ENCODE results near the gene SUGCT. TPM values are rescaled to one million over a fixed set of nuclear protein-coding genes. Genes with fewer than 3 reads are reported as not detected.
"Not testable (repeated sequence)": the region's sequence is repeated elsewhere in the genome, so short reads cannot be mapped to it uniquely, and the experiment has no call there.

SUGCT gene
- total RNA-seq, 1 experiment from 2014 or later = 1.5 TPM

DNA sequence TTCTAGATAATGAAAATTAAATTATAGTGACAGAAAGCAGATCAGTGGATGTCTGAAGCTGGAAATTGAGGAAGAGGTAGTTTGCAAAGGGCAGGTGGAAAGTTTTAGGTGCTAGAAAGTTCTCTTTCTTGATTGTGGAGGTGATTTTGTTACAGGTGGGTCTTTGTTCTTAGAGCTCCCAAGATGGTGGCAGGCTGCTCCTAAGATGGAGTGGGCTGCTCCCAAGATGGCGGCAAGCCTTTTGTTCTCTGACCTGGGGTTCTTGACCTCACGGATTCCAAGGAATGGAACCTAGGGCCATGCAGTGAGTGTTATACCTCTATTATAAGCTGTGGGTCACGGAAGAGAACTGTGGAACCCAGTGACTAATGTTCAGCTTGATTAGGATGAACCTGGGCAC lies 32.5 kb downstream of the SUGCT start:
- no peaks in the 10 kb centered on the region for H3K36me3 ChIP-seq (ENCODE audit: insufficient read depth, low read length, poor library complexity, severe bottlenecking)
- H3K4me1 ChIP-seq (ENCODE audit: insufficient read depth, low read length, poor library complexity, severe bottlenecking) = no peaks in the 10 kb centered on the region
- no TSS peak for BruUV-seq (replicated peaks)
- H3K27me3 ChIP-seq (replicated peaks; ENCODE audit: insufficient read depth, low read depth, low read length, poor library complexity) = no peaks in the 10 kb centered on the region
- ChIA-PET CTCF (no interaction called here), POLR2A (ENCODE audit: low non-redundant PET) (no interaction called here)
- H3K4me3 ChIP-seq (ENCODE audit: low read depth, low read length, poor library complexity, severe bottlenecking) = no peak overlapping the region
- H3K27ac ChIP-seq (ENCODE audit: low read depth, low read length, poor library complexity, severe bottlenecking) = no peak overlapping the region
- intact Hi-C loops (cut with micrococcal nuclease; ENCODE audit: unreplicated experiment) = no loop called here
- no peak for DNase-seq (ENCODE audit: low spot score)
- no peaks in the 10 kb centered on the region for H3K9me3 ChIP-seq (ENCODE audit: low read depth, low read length, poor library complexity, severe bottlenecking)
- TF ChIP-seq, protein P1, sequence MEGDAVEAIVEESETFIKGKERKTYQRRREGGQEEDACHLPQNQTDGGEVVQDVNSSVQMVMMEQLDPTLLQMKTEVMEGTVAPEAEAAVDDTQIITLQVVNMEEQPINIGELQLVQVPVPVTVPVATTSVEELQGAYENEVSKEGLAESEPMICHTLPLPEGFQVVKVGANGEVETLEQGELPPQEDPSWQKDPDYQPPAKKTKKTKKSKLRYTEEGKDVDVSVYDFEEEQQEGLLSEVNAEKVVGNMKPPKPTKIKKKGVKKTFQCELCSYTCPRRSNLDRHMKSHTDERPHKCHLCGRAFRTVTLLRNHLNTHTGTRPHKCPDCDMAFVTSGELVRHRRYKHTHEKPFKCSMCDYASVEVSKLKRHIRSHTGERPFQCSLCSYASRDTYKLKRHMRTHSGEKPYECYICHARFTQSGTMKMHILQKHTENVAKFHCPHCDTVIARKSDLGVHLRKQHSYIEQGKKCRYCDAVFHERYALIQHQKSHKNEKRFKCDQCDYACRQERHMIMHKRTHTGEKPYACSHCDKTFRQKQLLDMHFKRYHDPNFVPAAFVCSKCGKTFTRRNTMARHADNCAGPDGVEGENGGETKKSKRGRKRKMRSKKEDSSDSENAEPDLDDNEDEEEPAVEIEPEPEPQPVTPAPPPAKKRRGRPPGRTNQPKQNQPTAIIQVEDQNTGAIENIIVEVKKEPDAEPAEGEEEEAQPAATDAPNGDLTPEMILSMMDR (conservative IDR thresholded peaks at IDR 0.05; ENCODE audit: low read depth, low read length) = no peak
- TF ChIP-seq EZH2 (IDR thresholded peaks at IDR 0.05; ENCODE audit: borderline replicate concordance, low read depth, low read length, poor library complexity, severe bottlenecking) = no peak

DNA sequence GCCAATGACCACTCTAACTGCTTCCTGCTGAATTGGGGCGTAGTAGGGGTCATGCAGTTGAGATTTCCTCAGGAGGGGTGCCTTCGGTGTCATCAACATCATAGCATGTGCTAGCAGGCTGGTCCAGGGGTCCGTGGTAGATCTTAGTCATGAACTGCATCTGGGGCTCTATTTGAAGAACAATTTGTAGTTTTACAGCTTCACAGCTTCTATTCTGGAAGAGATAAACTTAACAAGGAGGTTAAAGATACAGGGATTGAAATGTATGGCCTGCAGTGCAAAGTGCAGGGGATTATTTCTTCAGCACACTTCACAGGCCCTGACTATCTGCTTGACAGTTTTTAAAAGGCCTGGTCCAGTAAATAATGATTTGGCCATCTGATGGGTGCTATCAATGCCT lies 33.5 kb downstream of the SUGCT start:
- H3K27ac ChIP-seq (ENCODE audit: low read depth, low read length, poor library complexity, severe bottlenecking); H3K9me3 ChIP-seq (ENCODE audit: low read depth, low read length, poor library complexity, severe bottlenecking): not testable (repeated sequence)

DNA sequence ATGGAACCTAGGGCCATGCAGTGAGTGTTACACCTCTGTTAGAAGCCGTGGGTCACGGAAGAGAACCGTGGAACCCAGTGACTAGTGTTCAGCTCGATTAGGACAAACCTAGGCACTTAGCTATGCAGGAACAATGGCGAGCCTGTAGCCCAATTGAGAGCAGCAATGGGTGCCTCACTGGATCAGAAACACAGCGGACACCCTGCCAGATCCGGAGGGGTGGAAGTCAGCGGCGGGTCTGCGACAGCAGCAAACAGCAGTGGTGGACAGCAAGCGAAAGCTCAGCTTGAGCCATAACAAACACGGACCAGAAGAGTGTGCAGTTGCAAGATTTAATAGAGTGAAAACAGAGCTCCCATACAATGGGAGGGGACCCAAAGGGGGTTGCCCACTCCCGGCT lies 38.3 kb downstream of the SUGCT start:
- BruUV-seq (replicated peaks); H3K27ac ChIP-seq (ENCODE audit: low read depth, low read length, poor library complexity, severe bottlenecking); CTCF ChIA-PET; DNase-seq (ENCODE audit: low spot score); POLR2A ChIA-PET (ENCODE audit: low non-redundant PET); intact Hi-C loops (cut with micrococcal nuclease; ENCODE audit: unreplicated experiment); H3K4me3 ChIP-seq (ENCODE audit: low read depth, low read length, poor library complexity, severe bottlenecking); H3K9me3 ChIP-seq (ENCODE audit: low read depth, low read length, poor library complexity, severe bottlenecking); H3K4me1 ChIP-seq (ENCODE audit: insufficient read depth, low read length, poor library complexity, severe bottlenecking); H3K36me3 ChIP-seq (ENCODE audit: insufficient read depth, low read length, poor library complexity, severe bottlenecking); H3K27me3 ChIP-seq (replicated peaks; ENCODE audit: insufficient read depth, low read depth, low read length, poor library complexity): not testable (repeated sequence)

More for the DNA sequence above, 33.5 kb downstream of the SUGCT start:
- BruUV-seq (replicated peaks); H3K36me3 ChIP-seq (ENCODE audit: insufficient read depth, low read length, poor library complexity, severe bottlenecking); H3K4me3 ChIP-seq (ENCODE audit: low read depth, low read length, poor library complexity, severe bottlenecking); DNase-seq (ENCODE audit: low spot score); H3K4me1 ChIP-seq (ENCODE audit: insufficient read depth, low read length, poor library complexity, severe bottlenecking); POLR2A ChIA-PET (ENCODE audit: low non-redundant PET); CTCF ChIA-PET; H3K27me3 ChIP-seq (replicated peaks; ENCODE audit: insufficient read depth, low read depth, low read length, poor library complexity); intact Hi-C loops (cut with micrococcal nuclease; ENCODE audit: unreplicated experiment): not testable (repeated sequence)

DNA sequence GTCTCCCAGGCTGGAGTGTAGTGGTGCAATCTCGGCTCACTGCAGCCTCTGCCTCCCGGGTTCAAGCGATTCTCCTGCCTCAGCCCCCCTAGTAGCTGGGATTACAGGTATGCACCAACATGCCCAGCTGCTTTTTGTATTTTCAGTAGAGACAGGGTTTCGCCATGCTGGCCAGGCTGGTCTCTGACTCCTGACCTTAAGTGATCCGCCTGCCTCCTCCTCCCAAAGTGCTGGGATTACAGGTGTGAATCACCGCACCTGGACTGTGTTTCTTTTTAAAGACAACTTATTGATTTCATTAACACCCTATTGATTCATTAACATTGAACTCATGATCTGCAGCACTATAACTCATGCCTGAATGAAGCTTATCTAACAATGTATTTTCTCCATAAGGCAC lies 40.5 kb downstream of the SUGCT start:
- CTCF ChIA-PET; DNase-seq (ENCODE audit: low spot score); H3K4me1 ChIP-seq (ENCODE audit: insufficient read depth, low read length, poor library complexity, severe bottlenecking); BruUV-seq (replicated peaks); H3K27ac ChIP-seq (ENCODE audit: low read depth, low read length, poor library complexity, severe bottlenecking); intact Hi-C loops (cut with micrococcal nuclease; ENCODE audit: unreplicated experiment); H3K9me3 ChIP-seq (ENCODE audit: low read depth, low read length, poor library complexity, severe bottlenecking); H3K4me3 ChIP-seq (ENCODE audit: low read depth, low read length, poor library complexity, severe bottlenecking); POLR2A ChIA-PET (ENCODE audit: low non-redundant PET); H3K36me3 ChIP-seq (ENCODE audit: insufficient read depth, low read length, poor library complexity, severe bottlenecking); H3K27me3 ChIP-seq (replicated peaks; ENCODE audit: insufficient read depth, low read depth, low read length, poor library complexity): not testable (repeated sequence)

All from A673 (cell line).